H9 (cell line): ENCODE measurements around the gene GATA2. TPM values are rescaled to one million over a fixed set of nuclear protein-coding genes. Genes with fewer than 3 reads are reported as not detected.

ENCODE experiments used
- DNase-seq: peaks from one replicate; pipeline ENCODE4 v3.0.0-alpha.2; 2017
- H2AFZ ChIP-seq: one replicate; pipeline ENCODE4 v1.6.1; 2013; ENCODE audit warnings: mild to moderate bottlenecking, low read length, control low read depth, moderate library complexity
- H2AK5ac ChIP-seq: 2 replicates; pipeline ENCODE4 v1.6.1; 2013; ENCODE audit warnings: low read length, control low read depth, mixed read lengths; ENCODE audit not compliant: insufficient read length
- H2BK120ac ChIP-seq: one replicate; pipeline ENCODE4 v1.6.1; 2013; ENCODE audit warnings: low read depth, mild to moderate bottlenecking, low read length, control low read depth, inconsistent platforms; ENCODE audit not compliant: poor library complexity, severe bottlenecking
- H2BK12ac ChIP-seq: 2 replicates; pipeline ENCODE4 v1.6.1; 2013; ENCODE audit warnings: low read length, control low read depth, mixed read lengths, low read depth; ENCODE audit not compliant: insufficient read length
- H2BK15ac ChIP-seq: 2 replicates; pipeline ENCODE4 v1.6.1; 2013; ENCODE audit warnings: low read depth, low read length, control low read depth
- H2BK20ac ChIP-seq: one replicate; pipeline ENCODE4 v1.6.1; 2013; ENCODE audit warnings: low read depth, mild to moderate bottlenecking, low read length, control low read depth, inconsistent platforms; ENCODE audit not compliant: poor library complexity, severe bottlenecking
- H2BK5ac ChIP-seq: 2 replicates; pipeline ENCODE4 v1.6.1; 2013; ENCODE audit warnings: low read length, control low read depth, mixed read lengths; ENCODE audit not compliant: insufficient read length
- H3K14ac ChIP-seq: 2 replicates; pipeline ENCODE4 v1.6.1; 2013; ENCODE audit warnings: low read length, control low read depth; ENCODE audit not compliant: insufficient read depth
- H3K18ac ChIP-seq: 2 replicates; pipeline ENCODE4 v1.6.1; 2013; ENCODE audit warnings: low read depth, mild to moderate bottlenecking, mixed read lengths, low read length, control low read depth; ENCODE audit not compliant: insufficient read length
- H3K23ac ChIP-seq: 2 replicates; pipeline ENCODE4 v1.6.1; 2013; ENCODE audit warnings: low read length, control low read depth, mixed read lengths, low read depth; ENCODE audit not compliant: insufficient read length
- H3K23me2 ChIP-seq: 2 replicates; pipeline ENCODE4 v1.6.1; 2013; ENCODE audit warnings: low read depth, mild to moderate bottlenecking, mixed read lengths, low read length, control low read depth; ENCODE audit not compliant: insufficient read length, poor library complexity, severe bottlenecking
- H3K27ac ChIP-seq: 2 replicates; pipeline ENCODE4 v1.5.1; 2013; ENCODE audit warnings: low read length, control low read depth, mixed read lengths, low read depth; ENCODE audit not compliant: insufficient read length
- H3K27me3 ChIP-seq: 2 replicates; pipeline ENCODE4 v1.6.1; 2013; ENCODE audit warnings: low read length, control low read depth, inconsistent platforms; ENCODE audit not compliant: insufficient read depth
- H3K4ac ChIP-seq: 2 replicates; pipeline ENCODE4 v1.6.1; 2013; ENCODE audit warnings: low read depth, mild to moderate bottlenecking, control low read depth, inconsistent platforms, low read length, moderate library complexity
- H3K4me1 ChIP-seq: 2 replicates; pipeline ENCODE4 v1.6.1; 2013; ENCODE audit warnings: low read length, control low read depth, inconsistent platforms; ENCODE audit not compliant: insufficient read depth
- H3K4me2 ChIP-seq: 2 replicates; pipeline ENCODE4 v1.6.1; 2013; ENCODE audit warnings: low read length, control low read depth, mixed read lengths; ENCODE audit not compliant: insufficient read length, insufficient read depth
- H3K56ac ChIP-seq: 2 replicates; pipeline ENCODE4 v1.6.1; 2013; ENCODE audit warnings: low read depth, mild to moderate bottlenecking, mixed read lengths, low read length, control low read depth; ENCODE audit not compliant: insufficient read length
- H3K79me1 ChIP-seq: 2 replicates; pipeline ENCODE4 v1.6.1; 2013; ENCODE audit warnings: low read depth, mild to moderate bottlenecking, moderate library complexity, low read length, control low read depth, inconsistent platforms; ENCODE audit not compliant: insufficient read depth, poor library complexity, severe bottlenecking
- H3K79me2 ChIP-seq: 2 replicates; pipeline ENCODE4 v1.6.1; 2013; ENCODE audit warnings: low read length, control low read depth, inconsistent platforms; ENCODE audit not compliant: insufficient read depth
- H3K9ac ChIP-seq: 2 replicates; pipeline ENCODE4 v1.6.1; 2013; ENCODE audit warnings: low read length, control low read depth, mixed read lengths; ENCODE audit not compliant: insufficient read length; ENCODE audit errors: extremely low read depth
- H3K9me3 ChIP-seq: one replicate; pipeline ENCODE4 v1.6.1; 2013; ENCODE audit warnings: low read depth, low read length, inconsistent platforms; ENCODE audit not compliant: control insufficient read depth
- H3T11ph ChIP-seq: one replicate; pipeline ENCODE4 v1.6.1; 2013; ENCODE audit warnings: mild to moderate bottlenecking, low read length, control low read depth, inconsistent platforms
- H4K20me1 ChIP-seq: one replicate; pipeline ENCODE4 v1.6.1; 2013; ENCODE audit not compliant: control insufficient read depth, insufficient read length, insufficient read depth
- H4K5ac ChIP-seq: 2 replicates; pipeline ENCODE4 v1.6.1; 2013; ENCODE audit warnings: low read depth, mild to moderate bottlenecking, mixed read lengths, low read length, control low read depth; ENCODE audit not compliant: insufficient read length
- H4K8ac ChIP-seq: replicated peaks from 2 replicates; pipeline ENCODE4 v1.6.1; 2013; ENCODE audit warnings: low read length, control low read depth, mixed read lengths, low read depth; ENCODE audit not compliant: insufficient read length
- H4K91ac ChIP-seq: 2 replicates; pipeline ENCODE4 v1.6.1; 2013; ENCODE audit warnings: low read depth, mild to moderate bottlenecking, moderate library complexity, mixed read lengths, low read length, control low read depth; ENCODE audit not compliant: insufficient read length
- H3K27ac Mint-ChIP-seq, 3 experiments: 2 replicates in 2 of 3; 3 replicates in 1 of 3; pipeline ENCODE4 v1.8.0; 2020 to 2021; ENCODE audit warnings: mixed read lengths in 3 of 3, mild to moderate bottlenecking in 1 of 3, moderate library complexity in 1 of 3
- H3K27me3 Mint-ChIP-seq: 2 replicates; pipeline ENCODE4 v1.8.0; 2021; ENCODE audit warnings: low read depth, mild to moderate bottlenecking, moderate library complexity, mixed read lengths
- H3K36me3 Mint-ChIP-seq, 3 experiments: 2 replicates in 2 of 3; 3 replicates in 1 of 3; pipeline ENCODE4 v1.8.0; 2020 to 2021; ENCODE audit warnings: low read depth in 3 of 3, mixed read lengths in 3 of 3; ENCODE audit not compliant: insufficient read depth in 1 of 3
- H3K4me1 Mint-ChIP-seq, 2 experiments: 2 replicates each; pipeline ENCODE4 v1.8.0; 2020; ENCODE audit warnings: mixed read lengths in 2 of 2
- H3K4me3 Mint-ChIP-seq, 2 experiments: 2 replicates in 1 of 2; 3 replicates in 1 of 2; pipeline ENCODE4 v1.8.0; 2020 to 2021; ENCODE audit warnings: mild to moderate bottlenecking in 2 of 2, mixed read lengths in 2 of 2, moderate library complexity in 1 of 2
- H3K9me3 Mint-ChIP-seq, 2 experiments: 2 replicates in 1 of 2; 3 replicates in 1 of 2; pipeline ENCODE4 v1.8.0; 2020; ENCODE audit warnings: mild to moderate bottlenecking in 2 of 2, mixed read lengths in 2 of 2, moderate library complexity in 1 of 2
- WGBS: extraction: QIAGEN DNeasy Blood & Tissue Kit; methylation state at CpG from one replicate; pipeline ENCODE4 v1.1.7; 2013; ENCODE audit warnings: missing lambda C conversion rate, low lambda C conversion rate, mixed read lengths; ENCODE audit not compliant: insufficient read length; ENCODE audit errors: extremely low coverage; 5-methylcytosine and 5-hydroxymethylcytosine counted together
- total RNA-seq: library from RNA; stranded (reverse); gene quantifications from 2 replicates; pipeline ENCODE4 v1.2.1, GENCODE V29; 2021
- TF ChIP-seq, protein P1 (sequence below): fragments of 200-600 bp; sonication (generic); conservative IDR thresholded peaks from 3 replicates; pipeline ENCODE4 v1.8.0; 2021; ENCODE audit warnings: antibody characterized with exemption, mild to moderate bottlenecking

The GATA2 gene
- total RNA-seq, 1 experiment from 2014 or later, result 1.9 TPM

GRCh38 chr3:128468791-128469527 lies 24.0 kb downstream of the GATA2 start:
- no peak overlapping the region for H3K27ac ChIP-seq
- H4K5ac ChIP-seq, result no peak overlapping the region
- no peaks in the 10 kb centered on the region for H3K79me1 ChIP-seq
- peak overlapping the region in 1 of 3 experiments; percentile 42; a peak in 1 of 7 replicates for H3K27ac Mint-ChIP-seq
- TF ChIP-seq, protein P1, sequence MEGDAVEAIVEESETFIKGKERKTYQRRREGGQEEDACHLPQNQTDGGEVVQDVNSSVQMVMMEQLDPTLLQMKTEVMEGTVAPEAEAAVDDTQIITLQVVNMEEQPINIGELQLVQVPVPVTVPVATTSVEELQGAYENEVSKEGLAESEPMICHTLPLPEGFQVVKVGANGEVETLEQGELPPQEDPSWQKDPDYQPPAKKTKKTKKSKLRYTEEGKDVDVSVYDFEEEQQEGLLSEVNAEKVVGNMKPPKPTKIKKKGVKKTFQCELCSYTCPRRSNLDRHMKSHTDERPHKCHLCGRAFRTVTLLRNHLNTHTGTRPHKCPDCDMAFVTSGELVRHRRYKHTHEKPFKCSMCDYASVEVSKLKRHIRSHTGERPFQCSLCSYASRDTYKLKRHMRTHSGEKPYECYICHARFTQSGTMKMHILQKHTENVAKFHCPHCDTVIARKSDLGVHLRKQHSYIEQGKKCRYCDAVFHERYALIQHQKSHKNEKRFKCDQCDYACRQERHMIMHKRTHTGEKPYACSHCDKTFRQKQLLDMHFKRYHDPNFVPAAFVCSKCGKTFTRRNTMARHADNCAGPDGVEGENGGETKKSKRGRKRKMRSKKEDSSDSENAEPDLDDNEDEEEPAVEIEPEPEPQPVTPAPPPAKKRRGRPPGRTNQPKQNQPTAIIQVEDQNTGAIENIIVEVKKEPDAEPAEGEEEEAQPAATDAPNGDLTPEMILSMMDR, result no peak
- no peaks in the 10 kb centered on the region for H3K4me1 ChIP-seq
- H3K79me2 ChIP-seq, result no peaks in the 10 kb centered on the region
- no peak overlapping the region for H3K14ac ChIP-seq
- no peaks in the 10 kb centered on the region for H3K9me3 ChIP-seq
- no peak overlapping the region for H4K8ac ChIP-seq
- H3K4me3 Mint-ChIP-seq, result no peak overlapping the region; a peak in 1 of 5 replicates
- H4K20me1 ChIP-seq, result no peaks in the 10 kb centered on the region
- no peak overlapping the region for H3K4ac ChIP-seq
- H3K23me2 ChIP-seq, result no peaks in the 10 kb centered on the region
- no peak overlapping the region for H3K18ac ChIP-seq
- no peak overlapping the region for H2BK5ac ChIP-seq
- H2BK120ac ChIP-seq, result no peak overlapping the region
- WGBS, result no CpG with 5 or more reads among the region's 10 CpGs
- no peak overlapping the region for H3T11ph ChIP-seq
- H3K27me3 ChIP-seq, result peaks cover 20% of the 10 kb centered on the region; the same call in 1 of the 2 replicates
- H3K4me2 ChIP-seq, result no peak overlapping the region
- H3K4me1 Mint-ChIP-seq, result peaks cover 11 to 21% of the 10 kb centered on the region in 2 experiments
- no peak for DNase-seq
- H2BK15ac ChIP-seq, result no peak overlapping the region
- no peak overlapping the region for H2AK5ac ChIP-seq
- H3K36me3 Mint-ChIP-seq, result no peaks in the 10 kb centered on the region; a peak in 2 of 7 replicates
- no peak overlapping the region for H3K9ac ChIP-seq
- no peak overlapping the region for H2BK20ac ChIP-seq
- no peak overlapping the region for H3K23ac ChIP-seq
- no peak overlapping the region for H2AFZ ChIP-seq
- H4K91ac ChIP-seq, result no peak overlapping the region
- peaks cover 0 to 6% of the 10 kb centered on the region in 2 experiments; a peak in 3 of 5 replicates for H3K9me3 Mint-ChIP-seq
- peaks cover 93% of the 10 kb centered on the region for H3K27me3 Mint-ChIP-seq
- H3K56ac ChIP-seq, result no peak overlapping the region
- no peak overlapping the region for H2BK12ac ChIP-seq
